HG02759 (cell line): ENCODE measurements around the gene P2RX2.

ENCODE experiments used
- ATAC-seq: cut with Tn5 transposase; IDR thresholded peaks from one replicate; pipeline ENCODE4 v1.9.1; 2021; ENCODE audit warnings: mild to moderate bottlenecking, moderate library complexity; ENCODE audit not compliant: unreplicated experiment

Gene P2RX2

DNA sequence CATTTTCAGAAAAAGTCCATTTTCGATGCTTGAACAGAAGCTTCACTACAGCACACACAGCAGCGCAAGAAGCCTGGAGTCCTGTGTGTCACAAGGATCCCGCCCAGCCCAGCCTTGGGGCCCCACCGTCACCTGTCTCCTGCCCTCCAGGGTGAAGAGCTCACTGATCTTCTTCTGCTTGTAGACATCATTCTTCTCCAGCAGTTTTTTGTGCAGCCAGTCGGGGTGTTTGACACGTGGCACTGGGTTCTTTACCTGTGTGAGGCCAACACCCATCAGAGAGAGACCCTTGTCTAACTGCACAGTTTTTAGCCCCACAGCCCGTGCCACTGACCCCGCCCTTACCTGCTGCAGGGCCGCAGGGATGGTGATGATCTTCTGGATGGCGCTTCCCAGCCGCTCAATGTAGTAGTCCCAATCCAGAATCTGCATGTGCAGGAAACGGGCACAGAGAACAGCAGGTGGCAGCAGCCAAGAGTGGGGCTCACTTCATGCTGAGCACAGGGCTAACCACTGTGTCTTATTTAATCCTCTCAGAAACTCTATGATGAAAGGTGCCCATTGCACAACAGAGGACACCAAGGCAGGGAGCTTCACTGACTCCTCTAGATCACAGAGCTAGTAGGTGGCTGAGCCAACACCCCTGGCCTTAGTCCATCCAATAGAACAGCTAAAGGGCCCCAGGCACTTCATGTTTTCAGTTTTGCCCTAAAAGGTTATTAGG lies 38.6 kb downstream of the P2RX2 start:
- no peak for ATAC-seq

DNA sequence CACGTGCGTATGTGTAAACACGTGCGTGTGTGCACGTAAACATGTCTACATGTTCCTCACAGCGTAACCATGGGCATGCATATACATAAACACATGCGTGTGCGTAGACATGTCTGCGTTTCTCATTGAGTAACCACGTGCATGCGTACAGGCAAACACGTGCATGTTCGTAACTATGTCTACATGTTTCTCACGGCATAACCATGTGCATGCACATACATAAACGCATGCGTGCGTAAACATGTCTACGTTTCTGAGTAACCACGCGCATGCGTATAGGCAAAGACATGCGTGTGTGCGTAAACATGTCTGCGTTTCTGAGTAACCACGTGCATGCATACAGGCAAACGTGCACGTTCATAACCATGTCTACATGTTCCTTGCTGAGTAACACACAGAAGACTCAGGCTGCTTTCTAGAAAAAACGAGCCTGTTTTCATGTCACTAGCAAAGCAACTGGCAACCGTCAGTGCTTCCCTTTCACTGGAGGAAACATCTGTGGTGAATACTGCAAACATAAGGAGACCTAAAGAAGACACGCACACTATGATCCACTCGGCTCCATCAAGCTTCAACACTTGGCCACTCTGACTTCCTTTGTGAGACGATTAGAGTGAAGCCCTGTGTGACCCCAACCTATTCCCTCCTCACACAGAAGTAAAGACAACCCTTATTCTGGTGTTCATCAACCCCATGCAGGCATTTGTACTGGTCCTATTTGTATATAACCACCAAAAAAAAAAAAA lies 39.7 kb downstream of the P2RX2 start:
- ATAC-seq = no peak

DNA sequence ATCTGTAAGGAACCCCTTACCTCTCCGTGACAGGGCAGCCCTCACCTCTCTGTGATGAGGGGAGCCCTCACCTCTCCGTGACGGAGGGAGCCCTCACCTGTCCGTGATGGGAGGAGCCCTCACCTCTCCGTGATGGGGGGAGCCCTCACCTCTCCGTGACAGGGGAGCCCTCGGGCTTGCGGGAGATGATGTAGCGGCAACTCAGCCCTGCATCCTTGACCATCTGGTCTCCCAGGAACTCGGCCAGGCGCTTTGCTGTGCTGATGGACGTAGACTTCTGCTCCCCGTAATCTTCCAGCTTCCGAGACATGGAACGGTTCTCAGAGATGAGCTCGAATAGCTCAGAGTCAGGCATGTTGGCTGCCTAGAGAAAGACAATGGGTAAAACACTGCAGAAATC lies 40.6 kb downstream of the P2RX2 start:
- no peak for ATAC-seq

DNA sequence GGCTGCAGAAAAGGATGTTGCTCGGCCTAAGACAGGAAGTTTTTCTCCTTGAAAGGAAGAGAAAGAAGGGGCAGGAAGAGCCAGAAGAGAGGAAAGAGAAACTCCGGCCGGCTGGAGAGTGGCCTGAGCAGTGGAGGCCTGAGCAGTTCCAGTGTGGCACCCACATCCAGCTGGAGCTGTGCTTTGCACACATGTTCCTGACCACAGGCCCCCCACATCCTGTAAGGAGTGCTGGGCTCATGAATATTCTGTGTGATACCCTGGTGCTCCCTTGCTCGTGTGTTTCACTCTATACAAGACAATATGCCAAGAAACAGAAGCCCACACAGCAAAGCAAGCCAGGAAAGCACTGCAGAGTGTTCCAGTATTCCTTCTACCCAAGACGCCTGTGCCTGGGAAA lies 41.5 kb downstream of the P2RX2 start:
- ATAC-seq = no peak

DNA sequence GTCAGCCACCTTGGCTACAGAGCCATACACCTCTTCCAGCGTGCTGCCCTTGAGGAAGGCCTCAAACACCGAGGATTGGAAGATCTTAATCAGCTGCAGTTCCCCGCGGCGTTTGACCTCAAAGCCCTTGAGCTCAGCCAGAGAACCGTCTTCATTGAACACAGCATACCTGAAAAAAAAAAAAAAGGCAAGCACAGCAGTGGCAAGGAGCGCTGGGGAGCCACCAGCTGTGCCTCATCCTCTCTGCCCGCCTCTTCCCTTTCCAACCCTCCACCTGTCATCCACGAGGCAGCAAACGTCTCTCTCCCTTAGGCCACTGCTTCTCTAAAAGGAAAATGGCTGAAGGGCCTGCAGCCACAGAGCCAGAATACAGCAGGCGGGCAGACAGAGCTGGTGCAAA lies 42.4 kb downstream of the P2RX2 start:
- no peak for ATAC-seq

DNA sequence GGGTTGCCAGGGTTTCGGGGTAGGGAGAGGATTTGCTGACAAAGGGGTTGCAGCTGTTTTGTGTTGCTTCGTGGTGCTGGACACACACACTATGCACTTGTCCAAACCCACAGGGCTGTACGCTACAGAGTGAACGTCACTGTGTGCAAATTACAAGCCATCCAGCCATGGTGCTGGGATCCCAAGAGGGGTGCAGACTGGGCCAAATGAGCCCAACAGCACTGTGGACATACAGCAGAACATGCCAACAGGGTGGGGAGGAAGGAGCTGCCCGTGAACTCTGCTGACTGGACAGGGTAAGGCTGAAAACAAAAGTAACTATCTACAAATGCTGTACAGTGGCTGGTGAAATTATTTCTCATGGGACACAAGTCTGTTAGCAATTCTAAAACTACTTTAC lies 43.4 kb downstream of the P2RX2 start:
- no peak for ATAC-seq

DNA sequence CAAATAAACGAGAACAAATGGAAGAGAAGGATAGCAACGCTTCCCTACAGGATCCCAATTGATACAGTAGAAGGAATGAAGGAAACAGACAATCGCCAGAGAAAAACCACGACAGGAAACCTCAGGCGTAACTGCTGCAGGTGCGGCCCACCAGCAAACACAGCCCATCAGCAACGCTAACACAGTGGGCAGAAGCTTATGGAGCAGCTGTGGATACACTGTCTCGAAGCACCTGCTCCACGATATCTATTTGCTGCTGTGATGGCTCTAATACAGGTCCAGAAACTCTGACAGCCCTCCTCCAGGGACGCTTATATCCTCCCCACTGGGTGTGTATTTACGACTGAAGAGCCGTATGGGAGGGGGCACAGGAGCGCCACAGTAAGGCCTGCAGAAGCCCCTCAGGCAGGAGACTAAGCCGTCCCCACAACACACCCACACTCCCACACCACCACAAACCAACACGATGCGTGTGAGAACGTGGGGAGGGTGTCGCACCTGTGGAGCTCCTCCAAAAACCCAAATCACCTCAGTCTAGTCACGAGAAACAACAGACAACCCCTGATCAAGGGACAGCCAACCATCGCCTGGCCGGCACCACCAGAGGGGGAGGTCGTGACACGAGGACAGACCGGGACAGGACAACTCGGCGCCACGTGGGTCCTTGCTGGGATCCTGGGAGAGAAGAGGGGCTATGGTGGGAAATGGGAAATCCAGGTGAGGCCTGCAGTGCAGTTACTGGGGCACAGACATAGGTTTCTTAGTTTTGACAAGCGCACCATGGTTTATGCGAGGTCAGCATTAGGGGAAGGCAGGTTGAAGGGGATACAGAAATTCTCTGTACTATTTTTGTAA lies 44.6 kb downstream of the P2RX2 start:
- no peak for ATAC-seq

DNA sequence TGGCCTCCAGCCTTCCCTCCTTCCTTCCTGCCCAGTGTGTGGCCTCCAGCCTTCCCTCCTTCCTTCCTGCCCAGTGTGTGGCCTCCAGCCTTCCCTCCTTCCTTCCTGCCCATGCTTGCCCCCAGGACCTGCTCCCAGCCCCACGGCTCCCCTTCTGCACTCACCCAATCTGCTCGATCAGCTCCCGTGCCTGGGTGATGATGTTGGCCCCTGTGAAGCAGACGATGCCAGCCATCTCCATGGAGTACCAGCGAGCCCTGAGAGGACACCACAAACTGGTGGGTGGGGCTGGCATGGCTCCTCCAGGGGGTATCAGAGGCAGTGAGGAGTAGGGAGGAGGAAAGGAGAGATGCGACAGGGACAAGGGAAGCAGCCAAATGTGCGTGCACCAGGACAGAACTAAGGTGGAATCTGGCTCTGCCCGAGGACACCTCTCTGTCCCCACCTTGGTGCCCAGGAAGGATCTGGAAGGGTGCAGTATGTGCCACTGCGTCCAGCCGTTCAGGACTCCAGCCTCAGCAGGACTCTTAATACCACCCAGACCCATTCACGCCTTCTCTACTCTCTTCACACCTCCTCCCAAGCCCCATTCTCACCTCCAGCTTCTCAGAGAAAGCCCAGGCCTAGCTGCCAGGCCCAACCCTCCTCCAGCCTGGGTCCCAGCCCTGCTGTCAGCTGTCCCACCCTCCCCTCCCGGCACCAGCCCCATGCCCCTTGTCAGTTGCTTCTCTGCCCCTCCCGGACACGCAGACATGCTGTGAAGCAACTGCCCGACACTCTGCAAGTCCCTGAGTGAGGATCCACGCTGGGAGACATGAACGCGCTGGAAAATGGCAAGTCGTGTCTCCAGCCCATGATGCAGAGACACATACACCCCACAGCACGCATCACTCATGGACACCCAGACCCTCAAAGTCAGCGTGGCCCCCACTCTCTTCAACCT lies 45.9 kb downstream of the P2RX2 start:
- no peak for ATAC-seq

DNA sequence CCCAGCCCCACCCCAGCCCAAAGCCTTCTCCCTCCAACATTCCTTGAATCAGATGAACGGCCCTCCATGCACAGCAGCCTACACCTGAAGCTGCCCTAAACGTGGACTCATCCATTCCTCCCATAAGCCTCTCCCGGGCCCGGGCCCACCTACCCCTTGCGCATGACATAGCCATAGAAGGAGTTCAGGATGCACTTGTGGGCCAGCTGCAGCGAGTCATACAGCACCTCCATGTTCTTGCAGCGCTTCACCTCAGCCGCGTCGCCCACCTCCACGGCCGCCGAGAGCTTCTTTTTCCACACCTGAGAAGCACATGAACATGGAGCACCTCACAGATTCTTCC lies 46.5 kb downstream of the P2RX2 start:
- ATAC-seq = no peak

DNA sequence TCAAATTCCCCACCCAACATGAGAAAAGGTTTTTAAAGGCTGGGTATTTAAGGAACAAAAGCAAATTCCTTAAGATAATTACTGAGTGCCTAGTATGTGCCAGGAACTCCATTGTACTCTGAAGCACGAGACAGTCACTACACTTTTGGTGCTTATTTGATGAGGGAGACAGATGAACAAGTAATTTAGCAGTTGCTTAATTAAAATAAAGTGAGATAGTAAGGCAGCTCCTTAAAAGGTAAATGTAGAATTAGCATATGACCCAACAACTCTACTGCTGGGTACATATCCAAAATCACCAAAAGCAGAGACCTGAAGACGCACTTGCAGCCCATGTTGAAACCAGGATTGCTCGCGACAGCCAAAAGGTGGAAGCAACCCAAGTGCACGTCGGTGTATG lies 47.2 kb downstream of the P2RX2 start:
- no peak for ATAC-seq

DNA sequence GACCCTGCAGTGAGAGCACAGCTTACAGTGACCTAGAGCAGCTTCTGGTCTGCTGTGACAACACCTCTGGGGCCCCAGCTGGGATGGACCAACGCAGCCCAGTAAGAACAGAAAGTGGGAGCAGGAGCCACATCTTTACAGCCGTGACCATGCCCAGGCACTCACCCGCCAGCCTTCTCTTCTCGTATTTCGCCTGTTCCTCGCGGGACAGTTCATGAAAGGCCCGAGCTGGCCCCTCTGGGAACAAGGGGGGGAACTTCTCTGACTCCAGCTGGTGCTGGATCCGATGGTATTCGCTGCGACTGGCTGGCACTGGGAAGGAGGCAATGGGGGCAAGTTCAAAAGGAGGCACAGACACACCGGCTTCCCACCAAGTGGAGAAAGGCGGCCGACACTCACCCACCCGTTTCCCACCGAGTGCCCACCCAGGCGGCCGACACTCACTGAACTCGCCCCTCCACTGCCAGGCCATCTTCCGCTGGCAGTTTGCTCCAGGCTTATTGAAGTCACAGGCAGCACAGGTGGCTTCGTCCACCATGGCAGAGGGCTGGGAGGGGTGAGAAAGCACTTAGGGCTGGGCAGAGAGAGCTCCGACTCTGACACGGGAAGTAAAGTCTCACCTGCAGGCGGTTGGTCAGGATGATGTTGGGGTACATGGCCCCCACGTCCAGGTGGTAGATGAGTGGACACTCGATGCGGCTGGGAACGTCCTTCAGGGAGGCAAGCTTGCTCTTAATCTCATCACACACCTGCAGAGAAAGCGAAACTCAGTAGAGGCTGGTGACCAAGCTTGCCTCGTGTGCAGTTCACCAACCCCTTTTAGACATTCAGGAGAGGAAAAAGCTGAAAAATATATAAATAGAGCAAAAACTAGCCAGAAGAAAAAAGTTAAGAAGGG lies 49.9 kb downstream of the P2RX2 start:
- ATAC-seq = no peak

DNA sequence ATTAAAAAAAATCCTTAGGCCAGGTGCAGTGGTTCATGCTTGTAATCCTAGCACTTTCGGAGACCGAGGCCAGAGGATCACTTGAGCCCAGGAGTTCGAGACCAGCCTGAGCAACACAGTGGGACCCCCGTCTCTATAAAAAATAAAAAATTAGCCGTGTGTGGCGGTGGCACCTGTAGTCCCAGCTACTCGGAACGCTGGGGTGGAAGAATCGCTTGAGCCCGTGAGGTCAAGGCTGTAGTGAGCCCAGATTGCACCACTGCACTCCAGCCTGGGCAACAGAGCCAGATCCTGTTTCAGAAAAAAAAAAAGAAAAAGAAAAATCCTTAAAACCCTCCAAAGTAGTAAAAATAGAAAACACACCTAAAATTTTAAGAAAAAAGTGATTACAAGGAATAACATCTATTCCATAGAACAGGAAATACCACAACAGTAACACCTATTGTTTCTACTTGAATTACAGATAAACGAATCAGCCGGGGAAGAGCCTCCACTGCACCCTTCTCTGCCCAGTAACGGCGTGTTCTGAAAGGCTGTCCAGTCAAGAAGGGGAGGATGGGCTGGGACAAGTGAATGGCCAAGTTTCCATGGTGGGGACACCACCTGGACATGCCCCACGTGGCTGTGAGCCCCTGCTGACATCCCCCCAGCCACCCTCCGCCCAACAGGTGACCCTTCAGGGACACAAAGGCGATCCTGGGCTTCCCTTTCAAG lies 50.7 kb downstream of the P2RX2 start:
- ATAC-seq = no peak
